HG03135 (cell line): ENCODE data around the gene CRAMP1.
"Not testable (repeated sequence)": the region's sequence is repeated elsewhere in the genome, so short reads cannot be mapped to it uniquely, and the experiment has no call there.

Experiments used
- ATAC-seq: cut with Tn5 transposase; IDR thresholded peaks from one replicate; pipeline ENCODE4 v1.9.1; 2021; ENCODE audit warnings: mild to moderate bottlenecking, moderate library complexity; ENCODE audit not compliant: unreplicated experiment

CRAMP1 gene

GRCh38 chr16:1595511-1595910 lies 16.6 kb upstream of the CRAMP1 start:
- ATAC-seq: not testable (repeated sequence)

- ATAC-seq: no peak
Measured at GRCh38 chr16:1596516-1596915, 15.6 kb upstream of the CRAMP1 start.

GRCh38 chr16:1597154-1597553 lies 15.0 kb upstream of the CRAMP1 start:
- ATAC-seq: no peak

GRCh38 chr16:1601031-1601430 lies 11.1 kb upstream of the CRAMP1 start:
- ATAC-seq: no peak

- no peak for ATAC-seq
Measured at GRCh38 chr16:1601489-1601888, 10.7 kb upstream of the CRAMP1 start.

GRCh38 chr16:1602285-1602684 lies 9.9 kb upstream of the CRAMP1 start:
- no peak for ATAC-seq

GRCh38 chr16:1606774-1607173 lies 5.4 kb upstream of the CRAMP1 start:
- no peak for ATAC-seq

- no peak for ATAC-seq
Measured at GRCh38 chr16:1607971-1608370, 4.2 kb upstream of the CRAMP1 start.

GRCh38 chr16:1610071-1610898 lies 1.9 kb upstream of the CRAMP1 start:
- ATAC-seq: peak; percentile 39

GRCh38 chr16:1610899-1611632 lies 1.1 kb upstream of the CRAMP1 start:
- no peak for ATAC-seq

GRCh38 chr16:1613211-1613622 lies 1.1 kb downstream of the CRAMP1 start:
- no peak for ATAC-seq

- ATAC-seq: no peak
Measured at GRCh38 chr16:1613728-1614455, 1.7 kb downstream of the CRAMP1 start.

GRCh38 chr16:1614456-1615102 lies 2.4 kb downstream of the CRAMP1 start:
- ATAC-seq: no peak

GRCh38 chr16:1615761-1616160 lies 3.6 kb downstream of the CRAMP1 start:
- no peak for ATAC-seq

- ATAC-seq: no peak
Measured at GRCh38 chr16:1619976-1620375, 7.8 kb downstream of the CRAMP1 start.

GRCh38 chr16:1620391-1620790 lies 8.2 kb downstream of the CRAMP1 start:
- no peak for ATAC-seq

- peak; percentile 63 for ATAC-seq
Measured at GRCh38 chr16:1621851-1622250, 9.7 kb downstream of the CRAMP1 start.

- no peak for ATAC-seq
Measured at GRCh38 chr16:1626327-1626726, 14.2 kb downstream of the CRAMP1 start.

GRCh38 chr16:1626776-1627175 lies 14.6 kb downstream of the CRAMP1 start:
- no peak for ATAC-seq

- no peak for ATAC-seq
Measured at GRCh38 chr16:1630450-1631213, 18.5 kb downstream of the CRAMP1 start.
